ENCODE measurements around the gene LFNG. TPM values are rescaled to one million over a fixed set of nuclear protein-coding genes. Genes with fewer than 3 reads are reported as not detected.

The LFNG gene
- total and polyA plus RNA-seq, 9 of the 15 experiments (the other 6 are each of a cell fraction or from before 2014, with no cell fraction given) = 0.03 to 0.89 (median 0.25) TPM; not detected in 1

- Histone ChIP-seq H3K4me3 (no peak overlapping the region), H3K4me2 (ENCODE audit: insufficient read depth, low read length) (no peak overlapping the region), H2AFZ (ENCODE audit: low read depth, low read length) (no peak overlapping the region), H3K27me3 (ENCODE audit: control insufficient read depth in 2 of 2, insufficient read depth in 2 of 2, low read length in 2 of 2) (peaks cover 0 to 41% of the 10 kb centered on the region in 2 experiments; a peak in 2 of 5 replicates), H3K36me3 (ENCODE audit: control insufficient read depth, insufficient read depth, low read length) (no peaks in the 10 kb centered on the region), H3K9me1 (ENCODE audit: control insufficient read depth, insufficient read depth, low read length) (no peaks in the 10 kb centered on the region), H3K9ac (ENCODE audit: insufficient read depth in 1 of 2, low read depth in 2 of 2, low read length in 2 of 2) (0 out of 4 replicates have a peak overlapping the region, but pooled peaks of 1 of the 2 experiments have one; percentile 42), H3K9me3 (replicated peaks; ENCODE audit: control insufficient read depth, insufficient read depth, low read depth, low read length) (no peaks in the 10 kb centered on the region), H4K20me1 (replicated peaks; ENCODE audit: control insufficient read depth, insufficient read depth, low read length) (no peaks in the 10 kb centered on the region; the same call in 1 of the 2 replicates), H3K79me2 (ENCODE audit: control insufficient read depth, insufficient read depth, low read length) (no peaks in the 10 kb centered on the region), H3K4me1 (replicated peaks in 1 of 2; ENCODE audit: control insufficient read depth in 2 of 2, insufficient read depth in 2 of 2, low read length in 2 of 2) (peaks cover 4 to 65% of the 10 kb centered on the region in 2 experiments; a peak in 4 of 5 replicates), H3K27ac (ENCODE audit: extremely low read depth, low read depth, low read length) (no peak overlapping the region)
- CTCF ChIA-PET (ENCODE audit: low intra/inter-chr PET ratio) = no interaction called here
- FAIRE-seq (no peak), ATAC-seq (peak; percentile 48), DNase-seq (ENCODE audit: extremely low read depth in 1 of 4, low spot score in 3 of 4) (peak in 1 of 4 experiments; percentile 45)
- WGBS (ENCODE audit: insufficient coverage, low coverage, missing lambda C conversion rate) = 9% methylated on average over 22 of the region's 27 CpGs
- in situ Hi-C loops (cut with MboI) (no loop called here), intact Hi-C loops (cut with micrococcal nuclease) (no loop called here)
- POLR2A ChIA-PET = interaction anchor here (0.7 to 1.9 kb wide), 4 partner anchors 14 to 1805 kb away, joined by 3 to 4 read pairs (median 4); no protein-coding TSS in a partner anchor
- BruUV-seq (replicated peaks) = no TSS peak
- TF ChIP-seq ZNF165 (CRISPR knock-in tag; IDR thresholded peaks at IDR 0.05; ENCODE audit: borderline replicate concordance) = no peak
- no peak for TF ChIP-seq ZNF561 (CRISPR knock-in tag; conservative IDR thresholded peaks at IDR 0.05)
- no peak for TF ChIP-seq MCM3 (IDR thresholded peaks at IDR 0.05)
- TF ChIP-seq PHF8 (IDR thresholded peaks at IDR 0.05; ENCODE audit: borderline replicate concordance, low read length) = peak; percentile 15; the same call in 1 of the 2 replicates
- 0 out of 2 replicates have a peak, but pooled peaks have one; percentile 24 for TF ChIP-seq CBFA2T3 (IDR thresholded peaks at IDR 0.05)
- TF ChIP-seq EWSR1 (IDR thresholded peaks at IDR 0.05; ENCODE audit: borderline replicate concordance, low read depth, partially characterized antibody) = no peak
- TF ChIP-seq ZNF318 (IDR thresholded peaks at IDR 0.05; ENCODE audit: borderline replicate concordance in 1 of 2, low read depth in 1 of 2) = no peak
- peak; percentile 92 to 97 for TF ChIP-seq FOXA3 (CRISPR knock-in tag; conservative IDR thresholded peaks at IDR 0.05 in 1 of 2, IDR thresholded peaks at IDR 0.05 in 1 of 2)
- TF ChIP-seq GMEB1 (CRISPR knock-in tag; IDR thresholded peaks at IDR 0.05) = no peak
Observed at GRCh38 chr7:2510909-2511768, 8.4 kb upstream of the LFNG start.
